Measurements from ENCODE around the gene BLVRA.

Gene BLVRA

DNA sequence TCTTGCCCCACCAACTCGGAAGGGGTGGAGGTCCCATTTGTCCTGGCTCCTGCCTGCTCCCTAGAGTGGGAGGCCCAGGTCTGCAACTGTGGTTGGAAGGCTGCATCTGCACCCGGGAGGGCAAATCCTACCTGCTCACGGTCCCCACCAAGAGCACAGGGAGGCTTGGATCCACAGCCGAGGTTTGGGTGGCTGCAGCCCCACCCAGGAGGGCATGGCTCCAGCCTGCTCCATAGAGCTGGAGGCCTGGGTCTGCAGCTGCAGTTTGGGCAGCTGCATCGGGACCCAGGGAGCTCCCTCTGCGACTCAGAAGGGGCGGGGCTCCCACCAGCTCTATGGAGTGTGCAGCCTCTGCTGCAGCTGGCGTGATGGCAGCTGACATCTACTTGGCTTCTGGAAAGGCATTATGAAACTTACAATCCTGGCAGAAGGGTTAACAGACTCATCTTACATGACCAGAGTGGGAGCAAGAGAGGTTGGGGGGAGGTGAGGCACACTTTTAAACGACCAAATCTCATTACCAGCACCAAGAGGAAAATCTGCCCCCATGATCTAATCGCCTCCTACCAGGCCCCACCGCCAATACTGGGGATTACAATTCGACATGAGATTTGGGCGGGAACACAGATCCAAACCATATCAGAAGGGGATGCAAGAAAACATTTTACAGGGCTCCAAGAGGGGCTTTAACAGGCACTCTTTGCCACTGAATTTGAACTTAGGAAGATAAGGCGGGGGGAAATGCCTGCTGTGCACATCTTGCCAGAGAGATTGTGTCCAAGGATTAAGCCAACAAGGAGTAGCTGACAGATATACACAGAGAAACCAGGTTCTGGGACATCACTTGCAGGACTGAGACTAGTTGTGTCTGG, 8.2 kb upstream of the BLVRA start:
- no peak for DNase-seq

DNA sequence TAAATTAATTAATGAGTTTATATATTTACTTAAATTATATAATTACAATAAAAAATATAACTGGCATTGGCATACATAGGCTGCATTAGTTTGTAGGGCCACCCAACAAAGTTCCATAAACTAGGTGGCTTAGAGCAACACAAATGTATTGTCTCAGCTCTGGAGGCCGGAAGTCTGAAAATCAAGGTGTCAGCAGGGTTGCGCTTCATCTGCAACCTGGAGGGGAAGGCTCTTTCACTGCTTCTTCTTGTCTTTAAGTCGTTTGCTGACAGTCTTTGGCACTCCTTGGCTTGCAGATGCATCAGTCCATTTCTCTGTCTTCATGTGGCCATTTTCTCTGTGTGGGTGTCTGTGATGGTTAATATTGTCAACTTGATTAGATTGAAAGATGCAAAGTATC, 6.1 kb upstream of the BLVRA start:
- no peak for DNase-seq

DNA sequence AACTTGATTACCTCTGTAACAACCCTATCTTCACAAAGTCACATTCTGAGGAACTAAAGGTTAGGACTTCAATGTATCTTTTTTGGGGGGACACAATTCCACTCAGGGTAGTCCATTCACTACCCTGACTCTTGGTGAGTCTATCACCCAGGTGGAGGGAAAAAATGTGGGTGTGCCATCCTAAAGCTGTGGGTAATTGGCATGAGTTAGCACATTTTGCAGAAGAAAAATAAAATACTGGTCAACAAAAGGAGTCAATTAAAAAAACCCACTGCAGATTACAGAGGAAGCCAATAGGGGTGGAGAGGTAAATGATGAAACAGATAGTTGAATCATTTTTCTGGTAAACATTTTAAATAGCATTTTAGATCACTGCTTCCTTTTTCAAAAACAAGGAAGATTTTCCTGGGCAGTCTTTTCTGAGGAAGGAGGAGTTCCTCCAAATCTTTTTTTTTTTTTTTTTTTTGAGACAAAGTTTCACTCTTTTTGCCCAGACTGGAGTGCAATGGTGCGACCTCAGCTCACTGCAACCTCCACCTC, 5.1 kb upstream of the BLVRA start:
- no peak for DNase-seq

DNA sequence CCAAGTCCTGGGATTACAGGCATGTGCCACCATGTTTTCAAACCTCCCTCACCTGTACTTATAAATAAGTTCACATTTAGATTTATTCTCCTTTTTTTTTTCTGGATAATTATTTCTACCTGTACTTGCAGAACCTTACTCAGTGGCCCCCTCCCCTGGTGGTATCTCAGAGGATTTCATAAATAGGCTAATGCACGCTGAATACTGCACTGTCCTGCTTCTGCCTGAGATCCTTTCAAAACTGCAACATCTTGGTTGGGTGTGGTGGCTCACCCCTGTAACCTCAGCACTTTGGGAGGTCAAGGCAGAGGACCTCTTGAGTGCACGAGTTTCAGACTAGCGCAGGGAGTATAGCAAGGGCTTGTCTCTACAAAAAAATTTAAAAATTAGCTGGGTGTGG, 4.6 kb upstream of the BLVRA start:
- no peak for DNase-seq

DNA sequence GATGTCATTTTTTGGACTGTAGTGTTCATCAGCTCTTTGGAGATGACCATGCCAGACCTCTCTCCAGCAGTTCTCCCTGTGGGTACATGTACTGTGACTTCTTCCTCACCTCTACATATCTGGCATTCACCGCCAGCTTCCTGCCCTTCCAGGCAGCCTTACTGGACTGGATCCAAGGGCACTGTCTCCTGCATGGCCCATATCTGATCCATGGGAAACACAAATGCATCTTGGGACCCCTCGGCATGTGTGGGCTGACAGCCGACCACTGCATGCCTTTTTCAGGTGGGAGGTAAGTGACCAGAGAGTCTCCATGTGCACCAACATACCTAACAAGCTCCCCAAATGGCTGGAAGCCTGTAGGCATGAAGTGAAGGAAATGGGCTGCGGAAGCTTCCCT, 3.9 kb upstream of the BLVRA start:
- DNase-seq, result no peak

DNA sequence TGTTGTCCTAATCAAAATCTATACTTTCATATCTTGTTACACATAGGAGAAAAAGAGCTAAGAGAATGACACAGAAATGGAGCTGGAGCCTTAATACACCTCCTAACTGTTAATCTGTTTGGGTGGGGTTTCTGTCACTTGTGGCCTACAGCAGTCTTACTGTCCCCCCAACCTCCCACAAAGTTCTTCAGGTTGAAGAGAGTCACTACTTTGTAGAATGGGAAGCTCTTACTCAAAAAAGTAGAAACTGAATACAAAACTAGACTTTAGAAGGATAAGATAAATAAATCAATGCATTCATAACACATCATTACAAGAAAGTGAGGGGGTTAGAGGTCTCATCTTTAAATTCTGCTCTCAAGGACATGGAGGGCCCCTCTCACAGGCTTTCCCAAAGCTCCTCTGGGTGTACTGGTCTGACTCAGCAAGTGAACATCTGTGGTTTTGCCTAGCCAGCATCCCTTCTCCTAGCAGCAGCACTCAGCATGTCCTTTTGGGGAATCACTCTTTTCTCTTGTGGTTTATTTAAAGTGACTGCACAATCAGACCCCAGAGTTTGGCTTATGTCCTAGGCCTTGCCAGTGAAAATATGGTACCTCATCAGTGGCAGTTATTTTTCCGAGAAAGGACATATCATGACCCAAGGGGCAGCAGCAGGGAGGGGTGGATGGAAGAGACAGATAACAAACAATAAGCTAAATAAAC, 2.0 kb upstream of the BLVRA start:
- no peak for DNase-seq

DNA sequence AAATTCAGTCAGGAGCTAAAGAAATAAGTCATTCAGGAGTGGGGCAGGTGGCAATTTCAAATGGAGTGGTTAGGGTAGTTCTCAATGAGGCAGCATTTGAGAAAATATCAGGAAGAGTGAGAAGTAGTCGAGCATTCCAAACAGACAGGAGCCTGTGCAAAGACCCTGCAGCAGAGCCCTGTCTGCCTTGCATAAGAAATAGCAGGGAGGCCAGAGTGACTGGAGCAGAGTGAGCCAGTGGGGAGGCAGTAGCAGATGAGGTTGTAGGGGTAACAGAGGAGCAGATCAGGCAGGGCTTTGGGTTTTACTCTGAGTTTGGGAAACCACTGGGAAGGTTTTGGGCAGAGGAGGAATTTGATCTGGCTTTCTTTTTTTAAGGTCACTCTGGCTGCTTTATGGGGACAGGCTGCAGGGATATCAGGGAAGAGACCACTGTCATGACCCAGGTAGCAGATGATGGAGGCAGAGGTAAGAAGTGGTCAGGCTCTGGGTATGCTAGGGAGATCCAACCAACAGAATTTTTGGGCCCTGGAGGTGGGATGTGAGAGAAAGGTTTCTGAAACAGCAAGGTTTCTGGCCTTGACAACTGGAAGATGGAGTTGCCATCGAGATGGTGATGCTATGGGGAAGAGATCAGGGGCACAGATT, 1.3 kb upstream of the BLVRA start:
- no peak for DNase-seq

DNA sequence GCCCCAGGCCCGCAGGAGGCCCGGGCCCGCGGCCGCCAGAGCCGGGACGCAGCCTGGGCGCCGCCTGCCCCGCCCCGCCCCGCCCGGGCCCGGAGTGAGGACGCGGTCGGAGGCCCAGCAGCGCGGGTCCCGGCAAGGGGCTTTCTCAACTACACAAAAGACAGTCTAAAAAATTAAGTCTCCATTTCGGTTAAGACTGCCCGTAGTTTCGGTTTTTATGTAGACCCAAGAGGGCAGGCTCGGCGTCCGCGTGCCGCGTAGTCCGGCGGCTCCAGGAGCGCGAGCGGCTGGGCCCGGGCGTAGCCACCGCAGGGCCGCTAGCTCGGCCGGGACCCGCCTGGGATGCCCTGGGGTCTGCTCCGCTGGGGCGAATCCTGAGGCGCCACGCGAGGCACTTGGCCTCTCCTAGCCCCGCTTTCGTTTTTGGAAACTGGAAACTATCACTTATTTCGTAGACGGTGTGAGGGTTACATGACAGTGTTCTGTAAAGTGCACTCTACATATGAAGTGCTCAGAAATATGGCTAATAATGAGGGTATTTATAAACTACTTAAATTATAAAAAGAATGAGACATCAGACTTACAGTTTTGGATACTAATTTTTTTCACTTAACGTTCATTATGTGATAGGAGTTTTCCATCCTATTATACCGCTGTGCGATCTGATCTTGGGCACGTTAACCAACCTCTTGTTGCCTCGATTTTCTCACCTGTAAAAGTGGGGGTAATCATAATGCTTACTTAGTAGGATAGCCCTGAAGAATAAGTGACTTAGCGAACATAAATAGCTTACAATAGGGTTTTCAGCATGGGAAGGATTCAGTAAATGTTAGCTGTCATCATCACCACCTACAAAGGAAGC, 573 bp downstream of the BLVRA start:
- peak; percentile 7 to 51 for DNase-seq

DNA sequence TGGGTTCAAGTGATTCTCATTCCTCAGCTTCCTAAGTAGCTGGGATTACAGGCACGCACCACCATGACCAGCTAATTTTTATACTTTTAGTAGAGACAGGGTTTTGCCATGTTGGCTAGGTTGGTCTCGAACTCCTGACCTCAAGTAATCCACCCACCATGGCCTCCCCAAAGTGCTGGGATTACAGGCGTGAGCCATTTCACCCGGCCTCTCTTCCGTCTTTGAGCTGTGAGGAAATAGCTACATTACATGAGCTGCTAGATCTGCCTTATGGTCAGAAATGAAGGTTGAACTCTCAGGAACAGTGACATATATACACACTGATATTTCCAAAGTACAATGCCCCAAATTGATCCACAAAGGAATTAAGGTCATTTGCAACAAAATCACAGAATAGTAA, 2.4 kb downstream of the BLVRA start:
- DNase-seq, result no peak

DNA sequence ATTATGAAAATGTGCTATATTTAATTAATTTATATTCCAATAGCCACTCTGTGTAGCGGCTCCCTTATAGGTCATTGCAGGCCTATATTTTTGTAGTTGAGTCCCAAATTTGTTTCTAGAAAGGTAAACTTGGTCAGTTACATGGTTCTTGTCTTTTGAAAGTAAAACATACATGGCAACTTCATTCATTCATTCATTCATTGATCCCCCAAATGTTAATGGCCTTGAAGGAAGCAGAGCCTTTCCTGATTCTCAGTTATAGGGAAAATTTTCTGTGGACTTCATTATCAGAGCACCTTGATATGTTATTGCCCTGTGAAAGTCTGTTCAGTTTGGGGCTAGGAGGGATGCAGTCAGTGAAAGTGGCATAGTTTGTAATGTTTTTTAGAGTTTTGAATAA, 2.9 kb downstream of the BLVRA start:
- DNase-seq, result no peak

DNA sequence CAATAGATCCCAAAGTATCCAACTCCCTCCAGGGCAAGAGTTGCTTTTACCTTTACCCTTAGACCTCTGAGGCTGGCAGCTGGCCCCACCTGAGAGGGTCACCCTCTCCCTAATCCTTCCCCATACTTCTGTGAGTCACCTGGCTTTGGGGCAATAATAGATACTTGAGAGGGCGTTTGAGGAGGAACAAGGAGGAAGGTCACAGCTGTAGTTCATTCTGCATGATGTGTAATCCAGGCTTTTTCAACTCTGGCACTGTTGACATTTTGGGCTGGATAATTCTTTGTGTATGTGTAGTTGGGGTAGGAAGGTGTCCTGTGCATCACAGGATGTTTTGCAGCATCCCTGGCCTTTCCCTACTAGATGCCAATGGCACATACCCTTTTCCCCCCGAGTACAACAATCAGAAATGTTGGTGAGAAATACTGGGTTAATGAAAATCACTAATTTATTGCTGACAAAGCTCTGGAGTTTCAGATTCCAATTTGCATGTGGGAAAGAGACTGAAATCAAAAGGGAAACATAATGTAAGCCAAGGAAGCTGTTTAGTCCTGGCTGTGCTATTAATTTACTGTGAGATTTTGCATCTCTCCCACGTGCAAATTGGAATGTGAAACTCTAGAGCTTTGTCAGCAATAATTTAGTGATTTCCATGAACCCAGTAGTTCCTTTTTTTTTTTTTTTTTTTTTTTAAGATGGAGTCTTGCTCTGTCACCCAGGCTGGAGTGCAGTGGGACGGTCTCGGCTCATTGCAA, 3.6 kb downstream of the BLVRA start:
- DNase-seq, result no peak

DNA sequence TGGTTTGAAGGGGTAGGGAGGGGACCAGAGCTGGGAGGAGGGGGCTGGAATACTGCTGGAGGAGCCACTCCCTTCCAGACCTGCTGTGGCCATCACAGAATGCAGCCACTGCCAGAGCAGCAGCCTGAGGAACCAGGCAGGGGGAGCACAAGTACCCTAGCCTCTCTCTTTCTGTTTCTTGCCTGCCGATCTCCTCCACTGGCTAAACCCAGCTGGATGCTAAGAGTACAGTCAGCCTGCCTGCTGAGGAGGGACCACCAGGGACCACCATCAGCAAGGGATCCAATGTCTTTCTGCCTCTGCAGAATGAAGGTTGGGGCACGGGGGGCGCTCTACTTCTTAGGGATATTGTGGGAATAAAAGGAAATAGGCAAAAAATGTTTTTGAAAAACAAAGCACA, 4.7 kb downstream of the BLVRA start:
- DNase-seq, result no peak

DNA sequence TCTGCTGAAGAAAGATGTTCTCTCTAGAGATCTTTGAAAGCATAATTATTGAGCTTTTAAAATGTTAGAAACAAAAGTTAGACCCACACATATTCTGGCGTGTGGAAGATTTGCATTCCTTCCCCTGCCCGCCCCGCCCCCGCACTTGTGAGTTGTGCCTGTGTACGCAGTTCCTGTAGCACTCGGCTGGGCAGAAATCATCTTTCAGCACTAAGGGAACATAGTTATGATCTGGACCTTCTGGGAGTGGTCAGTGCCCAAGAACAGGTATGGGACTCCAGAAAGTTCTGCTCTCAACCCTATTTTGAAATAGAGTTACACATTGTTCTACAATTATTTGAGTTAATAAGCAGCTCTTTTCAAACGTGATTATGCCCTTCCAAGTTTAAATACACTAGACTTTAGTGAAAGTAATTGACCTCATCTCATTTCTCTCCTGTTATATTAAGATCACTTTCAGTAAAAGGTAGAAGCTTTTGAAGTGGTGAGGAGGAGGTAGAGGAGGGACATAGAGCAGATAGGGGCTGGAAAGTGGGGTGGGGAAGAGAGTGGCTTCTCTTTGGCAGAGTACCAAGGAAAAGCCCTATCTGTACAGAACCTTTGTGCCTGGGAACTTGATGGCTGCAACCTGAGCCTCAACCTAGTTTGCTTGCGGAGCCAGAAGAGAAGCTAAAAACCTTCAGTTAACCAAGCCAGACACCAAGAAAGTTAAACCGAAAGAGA, 5.7 kb downstream of the BLVRA start:
- no peak for DNase-seq

DNA sequence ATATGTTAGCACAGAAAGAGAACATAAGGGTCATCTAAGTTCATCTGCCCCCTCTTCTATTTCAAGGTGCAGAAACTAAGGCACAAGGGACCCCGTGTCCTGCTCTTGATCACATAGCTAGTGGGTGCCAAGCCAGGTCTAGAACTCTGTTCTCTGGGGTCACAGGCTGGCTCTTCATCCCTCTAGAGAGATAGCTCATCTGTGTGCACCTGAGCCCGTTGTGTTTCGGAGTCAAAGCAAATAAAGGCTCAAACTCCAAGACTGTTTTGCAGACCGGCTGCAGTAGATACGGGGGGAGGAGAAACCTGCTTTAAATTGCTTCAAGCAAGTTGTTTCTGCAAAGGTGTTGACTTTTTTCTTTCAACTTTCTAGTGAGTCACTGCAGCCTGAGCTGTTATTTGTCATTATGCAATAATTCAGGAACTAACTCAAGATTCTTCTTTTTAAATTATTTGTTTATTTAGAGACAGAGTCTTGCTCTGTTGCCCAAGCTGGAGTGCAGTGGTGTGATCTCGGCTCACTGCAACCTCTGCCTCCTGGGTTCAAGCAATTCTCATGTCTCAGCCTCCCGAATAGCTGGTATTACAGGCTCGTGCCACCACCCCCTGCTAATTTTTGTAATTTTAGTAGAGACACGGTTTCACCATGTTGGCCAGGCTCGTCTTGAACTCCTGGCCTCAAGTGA, 6.5 kb downstream of the BLVRA start:
- no peak for DNase-seq

DNA sequence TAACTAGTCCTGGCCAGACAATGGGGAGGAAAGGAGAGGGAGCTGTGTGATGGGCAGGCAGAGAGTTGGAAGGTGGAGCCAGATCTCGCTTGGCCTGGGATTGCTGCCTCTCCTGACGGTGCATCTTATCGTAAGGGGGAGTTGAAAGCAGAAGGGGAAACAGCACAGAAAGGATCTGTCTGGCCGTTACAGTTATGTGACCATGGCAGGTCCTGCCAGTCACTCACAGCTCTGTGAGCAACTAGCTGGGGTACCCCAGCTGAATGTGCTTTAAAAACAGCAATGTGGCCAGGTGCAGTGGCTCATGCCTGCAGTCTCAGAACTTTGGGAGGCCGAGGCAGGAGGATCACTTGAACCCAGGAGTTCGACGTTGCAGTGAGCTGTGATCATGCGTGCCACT, 8.1 kb downstream of the BLVRA start:
- no peak for DNase-seq

DNA sequence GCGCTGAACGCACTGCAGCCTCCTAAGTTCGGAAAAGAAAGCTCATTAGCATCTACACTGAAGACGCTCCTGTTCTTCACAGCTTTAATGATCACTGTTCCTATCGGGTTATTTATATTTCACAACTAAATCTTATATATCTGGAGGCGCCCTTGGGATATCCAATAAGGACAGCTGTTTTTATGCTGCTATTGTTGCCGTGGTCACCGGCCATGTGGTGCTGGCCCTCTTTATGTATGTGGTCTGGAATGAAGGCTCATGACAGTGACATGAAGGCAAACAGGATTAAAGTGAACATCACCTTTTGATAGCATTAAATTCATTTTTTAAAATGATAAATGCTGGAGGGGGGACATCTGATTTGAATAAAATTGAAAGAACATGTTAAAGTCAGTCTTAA, 8.8 kb downstream of the BLVRA start:
- DNase-seq, result no peak

DNA sequence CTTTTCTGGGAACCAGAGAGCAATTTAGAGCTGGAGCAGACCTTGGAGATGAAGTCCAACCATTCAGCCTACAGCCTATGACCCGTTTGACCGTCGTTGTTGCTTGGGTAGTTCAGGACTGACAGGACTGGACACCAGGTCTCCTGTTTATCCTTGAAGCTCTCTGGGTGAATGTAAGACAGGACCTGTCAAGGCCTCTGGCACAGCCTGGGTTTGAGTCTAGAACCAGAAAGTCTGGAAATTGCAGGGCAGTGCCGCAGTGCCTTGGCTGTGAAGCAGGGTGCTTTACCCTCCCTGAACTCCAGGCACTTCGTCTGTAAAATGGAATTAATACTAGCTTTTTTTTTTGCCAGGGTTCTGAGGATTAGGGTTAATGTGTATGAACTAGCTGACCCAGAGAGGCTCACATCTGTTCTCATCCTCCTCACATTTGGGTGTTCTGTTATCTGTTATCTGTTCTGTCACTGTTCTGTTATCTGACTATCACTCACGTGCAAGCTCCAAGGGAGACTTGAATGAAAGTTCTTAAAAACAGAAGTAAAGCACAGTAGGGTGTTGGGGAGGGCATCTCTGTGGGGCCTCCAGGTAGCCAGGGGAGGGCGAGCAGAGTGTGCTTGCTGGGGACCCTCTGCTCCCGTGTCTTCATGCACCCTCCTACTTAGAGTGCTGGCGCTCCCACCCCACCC, 9.9 kb downstream of the BLVRA start:
- no peak for DNase-seq

DNA sequence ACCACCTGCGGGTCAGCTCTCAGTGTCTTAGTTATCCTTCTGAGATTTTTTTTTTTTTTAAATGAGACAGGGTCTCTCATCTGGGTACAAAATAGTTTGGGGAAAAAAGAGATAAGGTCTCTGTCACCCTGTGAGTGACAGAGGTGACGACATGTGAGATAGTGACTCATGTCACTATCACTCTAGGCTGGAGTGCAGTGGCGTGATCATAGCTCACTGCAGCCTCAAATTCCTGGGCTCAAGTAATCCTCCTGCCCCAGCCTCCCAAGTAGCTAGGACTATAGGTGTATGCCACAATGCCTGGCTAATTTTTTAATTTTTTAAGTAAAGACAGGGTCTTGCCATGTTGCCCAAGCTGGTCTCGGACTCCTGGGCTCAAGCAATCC, 10.4 kb downstream of the BLVRA start:
- no peak for DNase-seq

DNA sequence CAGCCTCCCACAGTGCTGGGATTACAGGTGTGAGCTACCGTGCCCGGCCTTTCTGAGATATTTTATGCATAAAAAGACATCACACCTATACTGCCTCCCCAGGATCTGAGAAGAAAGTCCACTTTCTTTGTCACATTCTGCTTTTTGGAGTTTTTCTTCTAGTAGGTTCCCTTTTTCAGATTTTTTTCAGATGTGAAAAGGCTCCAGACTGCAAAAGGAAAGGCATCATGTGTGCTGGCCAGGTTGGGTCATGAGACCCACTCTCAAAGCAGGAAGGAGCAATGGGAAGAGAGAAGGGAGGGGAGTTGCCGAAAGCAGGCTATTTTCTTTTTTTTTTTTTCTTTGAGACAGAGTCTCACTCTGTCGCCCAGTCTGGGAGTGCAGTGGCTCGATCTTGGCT, 10.8 kb downstream of the BLVRA start:
- no peak for DNase-seq

All from NCI-H2081 (cell line).